Measurements from ENCODE around the gene VSTM4. TPM values are rescaled to one million over a fixed set of nuclear protein-coding genes. Genes with fewer than 3 reads are reported as not detected.

VSTM4 gene
- total RNA-seq, 1 experiment from 2014 or later, result 1.7 TPM

- DNase-seq (ENCODE audit: low read depth), result no peak
- in situ Hi-C loops (cut with HindIII; ENCODE audit: low pct_unique_long_range_greater_than_20kb, low sequenced_read_pairs), result no loop called here
Observed at GRCh38 chr10:49061667-49062066, 53.7 kb downstream of the VSTM4 start.

GRCh38 chr10:49058463-49059255 lies 56.7 kb downstream of the VSTM4 start:
- in situ Hi-C loops (cut with HindIII; ENCODE audit: low pct_unique_long_range_greater_than_20kb, low sequenced_read_pairs), result no loop called here

GRCh38 chr10:49057231-49057880 lies 58.0 kb downstream of the VSTM4 start:
- in situ Hi-C loops (cut with HindIII; ENCODE audit: low pct_unique_long_range_greater_than_20kb, low sequenced_read_pairs), result no loop called here

More at GRCh38 chr10:49058463-49059255, 56.7 kb downstream of the VSTM4 start:
- DNase-seq (ENCODE audit: low read depth), result no peak

GRCh38 chr10:49056356-49056755 lies 59.0 kb downstream of the VSTM4 start:
- peak; percentile 62 for DNase-seq (ENCODE audit: low read depth)
- in situ Hi-C loops (cut with HindIII; ENCODE audit: low pct_unique_long_range_greater_than_20kb, low sequenced_read_pairs), result no loop called here

More at GRCh38 chr10:49057231-49057880, 58.0 kb downstream of the VSTM4 start:
- no peak for DNase-seq (ENCODE audit: low read depth)

- in situ Hi-C loops (cut with HindIII; ENCODE audit: low pct_unique_long_range_greater_than_20kb, low sequenced_read_pairs), result no loop called here
Observed at GRCh38 chr10:49055221-49055849, 60.0 kb downstream of the VSTM4 start.

GRCh38 chr10:49054753-49055152 lies 60.6 kb downstream of the VSTM4 start:
- DNase-seq (ENCODE audit: low read depth), result no peak
- in situ Hi-C loops (cut with HindIII; ENCODE audit: low pct_unique_long_range_greater_than_20kb, low sequenced_read_pairs), result no loop called here

More at GRCh38 chr10:49055221-49055849, 60.0 kb downstream of the VSTM4 start:
- DNase-seq (ENCODE audit: low read depth), result no peak

- DNase-seq (ENCODE audit: low read depth), result no peak
- in situ Hi-C loops (cut with HindIII; ENCODE audit: low pct_unique_long_range_greater_than_20kb, low sequenced_read_pairs), result no loop called here
Observed at GRCh38 chr10:49053998-49054692, 61.2 kb downstream of the VSTM4 start.

- DNase-seq (ENCODE audit: low read depth), result no peak
- in situ Hi-C loops (cut with HindIII; ENCODE audit: low pct_unique_long_range_greater_than_20kb, low sequenced_read_pairs), result no loop called here
Observed at GRCh38 chr10:49053053-49053997, 62.0 kb downstream of the VSTM4 start.

GRCh38 chr10:49052069-49052468 lies 63.3 kb downstream of the VSTM4 start:
- DNase-seq (ENCODE audit: low read depth), result no peak
- in situ Hi-C loops (cut with HindIII; ENCODE audit: low pct_unique_long_range_greater_than_20kb, low sequenced_read_pairs), result no loop called here

- DNase-seq (ENCODE audit: low read depth), result no peak
- in situ Hi-C loops (cut with HindIII; ENCODE audit: low pct_unique_long_range_greater_than_20kb, low sequenced_read_pairs), result no loop called here
Observed at GRCh38 chr10:49050906-49051305, 64.4 kb downstream of the VSTM4 start.

- DNase-seq (ENCODE audit: low read depth), result no peak
- in situ Hi-C loops (cut with HindIII; ENCODE audit: low pct_unique_long_range_greater_than_20kb, low sequenced_read_pairs), result no loop called here
Observed at GRCh38 chr10:49050366-49050765, 65.0 kb downstream of the VSTM4 start.

GRCh38 chr10:49049660-49050059 lies 65.7 kb downstream of the VSTM4 start:
- in situ Hi-C loops (cut with HindIII; ENCODE audit: low pct_unique_long_range_greater_than_20kb, low sequenced_read_pairs), result no loop called here
- DNase-seq (ENCODE audit: low read depth), result no peak

GRCh38 chr10:49047128-49047639 lies 68.1 kb downstream of the VSTM4 start:
- no peak for DNase-seq (ENCODE audit: low read depth)
- in situ Hi-C loops (cut with HindIII; ENCODE audit: low pct_unique_long_range_greater_than_20kb, low sequenced_read_pairs), result no loop called here

- in situ Hi-C loops (cut with HindIII; ENCODE audit: low pct_unique_long_range_greater_than_20kb, low sequenced_read_pairs), result no loop called here
- DNase-seq (ENCODE audit: low read depth), result no peak
Observed at GRCh38 chr10:49044293-49045193, 70.8 kb downstream of the VSTM4 start.

GRCh38 chr10:49040601-49041000 lies 74.7 kb downstream of the VSTM4 start:
- in situ Hi-C loops (cut with HindIII; ENCODE audit: low pct_unique_long_range_greater_than_20kb, low sequenced_read_pairs), result no loop called here
- DNase-seq (ENCODE audit: low read depth), result no peak

GRCh38 chr10:49039409-49039808 lies 75.9 kb downstream of the VSTM4 start:
- in situ Hi-C loops (cut with HindIII; ENCODE audit: low pct_unique_long_range_greater_than_20kb, low sequenced_read_pairs), result no loop called here
- DNase-seq (ENCODE audit: low read depth), result no peak

- DNase-seq (ENCODE audit: low read depth), result no peak
- in situ Hi-C loops (cut with HindIII; ENCODE audit: low pct_unique_long_range_greater_than_20kb, low sequenced_read_pairs), result no loop called here
Observed at GRCh38 chr10:49038711-49039110, 76.6 kb downstream of the VSTM4 start.
